NB4 (cell line): ENCODE results near the gene CACNA2D4.

Experiments used
- CTCF ChIP-seq: IDR thresholded peaks from one replicate; pipeline ENCODE4 v1.5.1; 2012; ENCODE audit warnings: low read depth, low read length
- MAX ChIP-seq: IDR thresholded peaks from 2 replicates; pipeline ENCODE4 v1.6.1; 2011; ENCODE audit warnings: low read depth, low read length
- MYC ChIP-seq: IDR thresholded peaks from 2 replicates; pipeline ENCODE4 v1.6.1; 2011; ENCODE audit warnings: low read depth, low read length
- POLR2A ChIP-seq: IDR thresholded peaks from 2 replicates; pipeline ENCODE4 v1.6.1; 2011; ENCODE audit warnings: mild to moderate bottlenecking; ENCODE audit not compliant: insufficient read length; ENCODE audit errors: extremely low read depth

GRCh38 chr12:1936406-1937320, 18.2 kb upstream of the CACNA2D4 start:
- TF ChIP-seq CTCF (no peak), POLR2A (no peak), MAX (no peak), MYC (no peak)
